ENCODE data around the gene ACP2.
"Not testable (repeated sequence)": the region's sequence is repeated elsewhere in the genome, so short reads cannot be mapped to it uniquely, and the experiment has no call there.

The ACP2 gene

DNA sequence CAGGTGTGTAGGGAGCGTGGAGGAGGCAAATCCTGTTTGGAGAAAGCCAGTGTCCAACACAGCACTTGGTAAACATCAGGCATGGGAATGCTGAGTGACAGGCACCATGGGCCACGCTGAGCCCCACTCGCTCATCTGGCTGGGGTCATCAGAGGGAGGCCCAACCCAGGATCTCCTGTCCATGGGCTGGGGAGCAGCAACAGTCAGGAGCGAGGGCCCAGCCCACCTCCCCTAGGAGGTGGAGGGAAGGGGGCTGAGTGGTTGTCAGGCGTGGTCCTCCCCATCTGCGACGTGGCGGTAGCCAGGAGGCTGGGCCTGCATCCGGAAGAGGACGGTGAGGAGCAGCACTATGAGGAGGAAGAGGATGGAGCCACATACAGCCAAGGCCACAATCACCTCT is 8.8 kb downstream of the ACP2 start:
- DNase-seq: no peak

DNA sequence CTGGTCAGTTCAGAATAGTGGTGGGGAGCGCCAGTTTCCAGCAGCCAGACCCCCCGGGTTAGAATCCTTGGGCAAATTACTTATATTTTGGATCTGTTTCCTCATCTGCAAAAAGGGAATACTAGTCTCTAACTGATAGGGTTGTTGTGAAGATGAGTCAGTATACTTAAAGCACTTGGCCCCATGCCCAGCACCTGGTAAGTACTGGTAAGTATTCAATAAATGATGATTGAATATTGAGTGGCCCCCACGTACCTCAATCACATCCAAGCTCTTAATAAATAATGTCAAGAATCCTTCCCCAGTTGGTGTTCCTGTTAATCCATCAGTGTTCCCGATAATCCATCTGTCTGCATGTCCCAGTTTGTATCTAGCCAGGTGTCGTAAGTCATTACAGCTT is 12.1 kb downstream of the ACP2 start:
- no peak for DNase-seq

DNA sequence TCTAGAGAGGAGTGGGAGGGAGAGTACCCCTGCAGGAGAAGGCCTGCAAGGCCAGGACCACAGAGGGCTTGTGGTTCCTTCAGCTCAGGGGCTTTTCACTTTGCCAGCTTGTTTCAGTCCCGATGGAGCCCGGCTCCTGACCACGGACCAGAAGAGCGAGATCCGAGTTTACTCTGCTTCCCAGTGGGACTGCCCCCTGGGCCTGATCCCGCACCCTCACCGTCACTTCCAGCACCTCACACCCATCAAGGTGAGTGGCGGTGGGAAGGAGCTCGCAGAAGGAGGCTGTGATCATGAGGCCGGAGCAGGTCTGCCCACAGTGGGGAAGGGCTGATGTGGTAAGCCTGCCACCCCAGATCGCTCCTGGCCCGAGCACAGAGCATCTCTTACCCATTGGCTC is 13.5 kb downstream of the ACP2 start:
- DNase-seq: no peak

DNA sequence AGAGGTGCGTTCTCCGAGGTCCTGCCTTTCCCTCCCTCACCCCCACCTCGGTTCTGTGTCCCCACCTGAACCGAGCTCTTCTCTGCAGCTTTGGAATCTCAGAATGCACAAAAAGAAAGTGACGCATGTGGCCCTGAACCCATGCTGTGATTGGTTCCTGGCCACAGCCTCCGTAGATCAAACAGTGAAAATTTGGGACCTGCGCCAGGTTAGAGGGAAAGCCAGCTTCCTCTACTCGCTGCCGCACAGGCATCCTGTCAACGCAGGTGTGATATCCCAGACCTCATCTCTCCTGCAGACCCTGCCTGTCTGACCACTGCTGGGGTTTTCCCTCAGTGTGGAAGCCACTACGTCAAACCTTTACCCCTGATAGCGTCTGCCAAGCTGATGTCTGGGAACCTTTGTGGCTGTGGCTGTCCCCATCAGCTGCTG is 13.9 kb downstream of the ACP2 start:
- no peak for DNase-seq

DNA sequence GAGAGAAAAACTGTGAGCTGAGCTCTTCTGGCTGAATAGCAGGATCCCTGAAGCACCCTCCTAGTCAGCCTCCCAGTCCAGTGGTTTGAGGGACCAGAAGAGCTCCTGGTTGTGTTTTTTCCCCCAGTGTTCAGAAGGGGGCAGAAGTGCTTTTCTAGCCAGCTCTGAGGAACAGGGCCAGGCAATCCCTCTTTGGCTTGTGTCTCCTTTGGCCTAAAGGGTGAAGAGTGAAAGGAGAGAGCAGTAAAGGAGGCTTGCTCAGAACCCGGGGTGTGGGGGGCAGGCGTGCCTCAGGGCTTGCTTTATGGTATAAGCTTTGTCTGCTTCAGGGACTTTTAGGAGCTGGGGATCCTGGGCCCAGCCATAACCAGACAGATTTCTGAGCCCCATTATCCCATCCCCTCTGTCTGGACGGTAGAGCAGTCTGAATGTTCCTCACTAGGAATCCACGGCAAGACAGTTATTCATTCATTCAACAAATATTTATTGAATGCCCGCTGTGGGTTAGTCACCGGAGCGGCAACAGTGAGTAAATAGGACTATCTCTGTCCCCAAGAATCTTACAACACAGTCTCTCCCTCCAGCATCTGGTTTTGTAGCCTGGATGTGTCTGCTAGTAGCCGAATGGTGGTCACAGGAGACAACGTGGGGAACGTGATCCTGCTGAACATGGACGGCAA is 14.5 kb downstream of the ACP2 start:
- no peak for DNase-seq

DNA sequence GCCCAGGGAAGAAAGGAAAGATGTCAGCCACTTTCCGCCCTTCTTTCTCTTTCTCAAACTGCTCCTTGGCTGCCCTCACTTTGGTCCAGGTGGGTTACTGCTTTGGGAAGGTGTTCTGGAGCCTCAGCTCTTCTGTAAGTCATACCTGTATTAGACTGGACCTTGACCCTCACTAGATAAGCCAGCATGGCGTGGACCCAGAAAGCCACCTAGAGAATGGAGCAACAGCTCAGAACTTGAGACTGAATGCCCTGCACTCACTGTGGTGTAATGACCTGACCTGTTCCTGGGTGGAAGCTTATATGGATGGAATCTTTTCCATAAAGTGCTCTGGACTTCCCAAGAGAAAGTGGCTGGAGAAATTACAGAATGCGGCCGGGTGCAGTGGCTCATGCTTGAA is 15.6 kb downstream of the ACP2 start:
- DNase-seq: no peak

DNA sequence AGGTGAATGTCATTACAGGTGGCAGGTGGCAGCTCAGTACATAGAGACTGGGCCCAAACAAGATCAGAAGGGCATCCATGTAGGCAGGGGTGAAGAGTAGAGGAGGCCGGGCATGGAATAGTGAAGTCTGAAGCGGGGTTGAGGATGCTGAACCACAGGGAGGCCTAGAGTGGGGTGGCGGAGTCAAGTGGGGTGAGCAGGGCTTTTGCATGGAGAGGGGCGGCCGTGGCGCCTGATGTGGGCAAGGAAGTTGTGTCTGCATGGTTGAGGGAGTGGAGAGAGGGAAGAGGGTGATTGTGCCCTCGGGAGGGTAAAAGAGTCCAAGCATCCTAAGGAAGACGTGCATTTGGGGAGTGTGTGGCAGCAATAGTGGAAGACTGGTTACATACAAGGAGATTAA is 19.5 kb downstream of the ACP2 start:
- DNase-seq: no peak

DNA sequence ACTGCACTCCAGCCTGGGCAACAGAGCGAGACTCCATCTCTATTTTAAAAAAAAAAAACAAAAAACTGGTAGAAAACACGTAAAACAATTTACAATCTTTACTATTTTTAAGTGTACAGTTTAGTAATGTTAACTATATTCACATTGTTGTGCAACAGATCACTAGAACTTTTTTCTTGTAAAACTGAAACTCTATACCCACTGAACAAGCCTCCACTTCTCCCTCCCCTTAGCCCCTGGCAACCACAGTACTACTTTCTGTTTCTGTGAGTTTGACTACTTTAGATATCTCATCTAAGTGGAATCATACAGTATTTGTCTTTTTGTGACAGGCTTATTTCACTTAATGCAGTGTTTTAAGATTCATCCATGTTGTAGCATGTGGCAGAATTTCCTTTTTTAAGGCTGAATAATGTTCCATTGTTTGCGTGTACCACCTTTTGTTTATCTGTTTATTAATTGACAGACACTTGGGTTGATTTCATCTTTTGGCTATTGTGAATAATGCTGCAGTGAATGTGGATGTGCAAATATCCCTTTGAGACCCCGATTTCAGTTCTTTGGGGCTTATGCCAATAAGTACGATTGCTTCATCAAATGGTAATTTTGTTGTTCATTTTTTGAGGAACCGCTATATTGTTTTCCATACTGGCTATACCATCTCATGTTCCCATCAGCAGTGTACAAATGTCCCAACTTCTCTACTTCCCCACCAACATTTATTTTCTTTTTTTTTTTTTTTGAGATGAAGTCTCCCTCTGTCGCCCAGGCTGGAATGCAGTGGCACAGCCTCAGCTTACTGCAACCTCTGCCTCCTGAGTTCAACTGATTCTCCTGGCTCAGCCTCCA is 22.8 kb downstream of the ACP2 start:
- no peak for DNase-seq

DNA sequence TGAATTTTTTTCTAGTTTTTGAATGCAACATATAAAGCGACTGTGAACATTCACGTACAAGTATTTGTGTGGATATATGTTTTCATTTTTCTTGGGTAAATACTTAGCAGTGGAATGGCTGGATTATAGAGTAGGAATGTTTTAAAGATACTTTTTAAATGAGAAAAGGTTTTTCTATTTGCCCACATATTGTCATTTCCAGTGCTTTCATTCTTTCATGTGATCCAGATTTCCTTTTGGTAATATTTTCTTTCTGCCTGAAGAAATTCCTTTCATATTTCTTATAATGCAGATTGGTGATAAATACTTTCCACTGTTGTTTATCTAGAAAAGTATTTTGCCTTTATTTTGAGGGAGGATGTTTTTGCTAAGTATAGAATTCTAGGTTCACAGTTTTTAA is 25.9 kb downstream of the ACP2 start:
- DNase-seq: no peak

DNA sequence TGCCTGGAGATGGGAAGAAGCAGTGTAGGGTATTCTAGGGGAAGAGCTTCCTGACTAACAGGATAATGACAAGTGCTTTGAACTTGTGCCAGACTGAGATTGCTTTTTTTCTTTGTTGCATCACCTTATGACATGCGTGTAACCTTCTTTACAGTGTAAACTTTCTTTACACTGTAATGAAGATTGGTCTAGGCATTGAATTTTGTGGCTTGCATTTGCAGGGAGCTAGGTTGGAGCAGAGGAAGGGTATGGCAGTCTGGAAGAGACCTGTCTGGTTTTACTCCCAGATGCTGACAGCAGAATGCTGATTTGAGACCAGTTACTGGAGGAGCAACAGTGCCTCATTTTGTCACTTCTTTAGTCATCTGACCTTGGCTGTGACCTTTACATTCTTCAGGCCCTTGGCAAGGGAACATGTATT is 28.2 kb downstream of the ACP2 start:
- DNase-seq: no peak

DNA sequence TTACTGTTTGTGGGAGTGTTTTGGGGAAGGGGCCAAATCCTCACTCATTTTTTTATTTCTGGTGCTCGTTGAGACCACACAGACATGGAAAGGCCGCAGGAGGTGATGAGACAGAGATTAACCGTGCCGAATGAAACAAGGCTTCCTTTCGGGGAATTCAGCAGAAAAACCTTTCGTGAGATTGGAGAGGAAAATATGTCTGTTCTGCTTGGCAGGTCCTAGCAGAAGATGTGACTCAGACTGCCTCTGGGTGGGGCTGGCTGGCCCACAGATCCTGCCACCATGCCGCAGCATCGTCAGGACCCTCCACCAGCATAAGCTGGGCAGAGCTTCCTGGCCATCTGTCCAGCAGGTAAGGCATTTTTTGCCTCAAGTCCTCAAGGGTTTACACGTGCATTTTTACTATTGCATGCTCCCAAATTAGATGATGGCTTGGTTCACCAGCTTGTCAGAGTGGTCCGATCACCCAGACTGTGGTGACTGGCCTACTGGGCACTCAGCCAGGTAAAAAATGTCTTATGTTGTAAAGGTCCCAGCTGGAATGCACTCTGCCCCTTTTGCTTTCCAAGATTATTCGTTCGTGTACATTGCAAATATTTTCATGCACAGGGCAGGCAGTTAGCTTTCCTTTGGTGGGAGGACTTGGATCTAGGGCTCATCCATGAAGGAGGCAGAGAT is 32.4 kb downstream of the ACP2 start:
- DNase-seq: no peak

DNA sequence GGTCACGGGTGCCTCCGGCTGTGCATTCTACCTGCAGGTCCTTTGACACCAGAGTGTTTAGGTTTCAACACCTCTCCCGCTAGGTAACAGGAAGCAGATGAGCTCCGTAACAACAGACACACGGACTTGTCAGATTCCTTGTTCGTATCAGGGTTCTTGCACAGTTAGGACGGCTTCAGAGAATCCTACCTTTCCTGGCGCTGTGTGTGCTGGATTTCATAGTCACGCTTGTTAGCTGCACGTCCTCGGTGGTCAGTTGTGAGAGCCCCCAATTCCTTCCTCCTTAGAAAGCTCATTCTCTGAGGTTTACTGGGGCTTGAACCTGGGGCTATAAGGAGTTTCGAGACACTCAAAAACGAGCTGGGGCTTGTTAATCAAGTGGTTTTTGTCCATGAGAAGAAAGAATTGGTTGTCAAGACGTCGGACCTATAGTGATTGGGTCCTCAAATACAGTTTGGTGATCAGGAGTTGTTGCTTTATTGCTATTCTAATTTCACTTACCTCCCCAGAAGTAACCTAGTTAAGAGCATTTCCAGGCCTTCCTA is 33.2 kb downstream of the ACP2 start:
- DNase-seq: no peak

DNA sequence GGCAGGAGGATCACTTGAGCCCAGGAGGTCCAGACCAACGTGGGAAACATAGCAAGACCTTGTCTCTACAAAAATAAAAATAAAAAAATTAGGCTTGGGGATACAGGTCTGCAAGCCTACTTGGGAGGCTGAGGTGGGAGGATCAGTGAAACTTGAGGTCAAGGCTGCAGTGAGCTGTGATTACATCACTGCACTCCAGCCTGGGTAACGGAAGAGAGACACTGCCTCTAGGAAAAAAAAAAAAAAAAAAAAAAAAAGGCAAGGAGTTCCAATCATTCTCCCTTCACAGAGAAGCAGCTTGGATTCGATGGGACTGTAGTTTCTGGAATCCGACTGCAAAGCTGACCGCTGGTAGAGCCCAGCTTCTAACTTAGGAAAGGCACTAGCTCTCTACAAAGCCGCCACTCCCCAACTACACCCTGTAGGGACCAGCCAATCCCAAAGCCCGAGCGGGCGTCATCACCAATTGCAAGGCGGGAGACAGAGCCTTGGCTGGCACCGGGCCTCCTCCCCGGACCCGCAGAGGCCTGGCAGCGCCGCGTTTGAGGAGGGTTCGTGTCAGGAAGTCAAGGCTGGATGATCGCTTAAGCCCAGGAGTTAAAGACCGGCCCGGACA is 34.6 kb downstream of the ACP2 start:
- DNase-seq: peak; percentile 87

DNA sequence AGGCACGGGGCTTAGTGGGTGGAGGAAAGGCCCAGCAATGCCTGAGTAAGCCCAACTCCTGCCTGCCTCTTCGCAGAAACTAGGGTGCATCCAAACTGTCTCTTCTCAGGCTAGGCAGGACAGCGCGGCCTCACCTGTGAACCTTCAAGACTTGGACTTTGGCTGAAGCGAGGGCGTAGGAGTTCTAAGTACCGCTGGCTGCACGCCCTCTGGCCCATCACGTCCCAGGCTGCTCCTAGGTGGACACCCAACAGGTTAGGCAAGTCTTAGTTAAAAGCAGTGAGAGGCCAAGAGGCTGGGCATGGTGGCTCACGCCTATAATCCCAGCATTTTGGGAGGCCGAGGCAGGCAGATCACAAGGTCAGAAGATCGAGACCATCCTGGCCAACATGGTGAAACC is 35.7 kb downstream of the ACP2 start:
- no peak for DNase-seq

DNA sequence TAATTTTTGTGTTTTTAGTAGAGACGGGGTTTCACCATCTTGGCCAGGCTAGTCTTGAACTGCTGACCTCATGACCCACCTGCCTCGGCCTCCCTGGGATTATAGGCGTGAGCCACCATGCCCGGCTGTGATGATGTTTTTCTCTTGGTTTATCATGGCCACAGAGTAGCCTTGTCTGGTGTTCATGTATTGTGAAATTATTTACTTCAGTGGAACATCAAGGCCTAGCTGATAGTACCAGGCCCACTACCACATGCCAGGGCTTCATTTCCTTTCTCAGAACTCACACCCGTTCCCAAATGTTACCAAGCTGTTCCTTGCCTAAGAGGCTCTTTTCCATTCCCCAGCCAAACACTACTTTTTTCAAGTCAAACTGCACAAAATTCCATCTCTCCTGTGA is 40.0 kb downstream of the ACP2 start:
- DNase-seq: no peak

DNA sequence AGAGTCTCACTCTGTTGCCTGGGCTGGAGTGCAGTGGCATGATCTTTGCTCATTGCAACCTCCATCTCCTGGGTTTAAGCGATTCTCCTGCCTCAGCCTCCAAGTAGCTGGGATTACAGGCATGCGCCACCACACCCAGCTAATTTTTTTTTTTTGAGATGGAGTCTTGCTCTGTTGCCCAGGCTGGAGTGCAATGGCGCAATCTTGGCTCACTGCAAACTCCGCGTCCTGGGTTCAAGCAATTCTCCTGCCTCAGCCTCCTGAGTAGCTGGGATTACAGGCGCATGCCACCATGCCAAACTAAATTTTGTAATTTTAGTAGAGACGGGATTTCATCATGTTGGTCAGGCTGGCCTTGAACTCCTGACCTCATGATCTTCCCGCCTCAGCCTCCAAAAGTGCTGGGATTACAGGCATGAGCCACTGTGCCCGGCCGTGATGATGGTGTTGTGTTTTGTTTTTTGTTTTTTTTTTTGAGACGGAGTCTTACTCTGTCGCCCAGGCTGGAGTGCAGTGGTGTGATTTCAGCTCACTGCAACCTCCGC is 40.5 kb downstream of the ACP2 start:
- not testable (repeated sequence) for DNase-seq

DNA sequence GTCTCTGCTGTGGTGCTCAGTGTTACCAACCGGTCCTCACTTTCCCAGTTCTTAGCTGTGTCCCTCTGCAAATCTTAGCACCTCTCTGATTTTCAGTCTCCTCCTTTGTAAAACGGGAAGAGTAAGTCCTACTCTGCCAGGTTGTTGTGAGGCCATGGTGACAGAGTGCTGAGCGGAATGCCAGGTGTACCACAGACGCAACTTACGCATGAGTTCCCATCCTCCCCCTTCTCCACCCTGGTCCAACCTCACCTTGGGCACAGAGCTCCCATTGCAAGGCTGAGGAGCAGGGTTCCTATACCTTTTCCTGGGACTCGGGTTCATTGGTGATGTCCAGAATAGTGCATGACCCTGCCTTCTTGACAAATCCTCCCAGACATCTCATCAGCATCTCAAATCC is 41.2 kb downstream of the ACP2 start:
- no peak for DNase-seq

DNA sequence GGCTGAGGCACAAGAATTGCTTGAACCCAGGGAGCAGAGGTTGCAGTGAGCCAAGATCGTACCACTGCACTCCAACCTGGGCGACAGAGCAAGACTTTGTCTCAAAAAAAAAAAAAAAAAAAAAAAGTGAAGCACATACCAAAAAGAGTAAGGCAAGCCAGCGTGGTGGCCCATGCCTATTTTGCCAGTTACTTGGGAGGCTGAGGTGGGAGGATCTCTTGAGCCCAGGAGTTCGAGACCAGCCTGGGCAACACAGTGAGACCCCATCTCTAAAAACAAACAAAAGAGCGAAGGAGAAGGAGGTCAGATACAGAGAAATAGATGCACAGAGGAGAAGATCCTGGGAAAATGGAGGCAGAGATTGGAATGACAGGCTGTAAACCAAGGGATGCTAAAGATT is 42.0 kb downstream of the ACP2 start:
- not testable (repeated sequence) for DNase-seq

DNA sequence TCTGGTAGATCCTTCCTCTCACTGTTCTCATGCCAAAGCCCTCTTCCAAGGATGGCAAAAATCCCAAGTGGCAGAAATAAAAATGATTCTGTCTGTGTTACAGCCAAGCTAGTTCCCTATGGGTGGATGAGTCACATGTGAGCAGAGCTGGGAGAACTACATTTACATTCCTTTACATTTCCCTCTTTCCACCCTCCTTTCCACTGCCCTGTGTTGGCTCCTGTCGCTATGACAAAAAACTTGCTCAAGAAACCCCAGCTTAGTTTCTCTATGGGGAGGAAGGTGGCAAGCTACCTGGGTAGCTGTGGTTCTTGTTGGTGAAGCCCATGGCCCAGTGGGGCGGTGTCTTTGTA is 44.0 kb downstream of the ACP2 start:
- DNase-seq: no peak

DNA sequence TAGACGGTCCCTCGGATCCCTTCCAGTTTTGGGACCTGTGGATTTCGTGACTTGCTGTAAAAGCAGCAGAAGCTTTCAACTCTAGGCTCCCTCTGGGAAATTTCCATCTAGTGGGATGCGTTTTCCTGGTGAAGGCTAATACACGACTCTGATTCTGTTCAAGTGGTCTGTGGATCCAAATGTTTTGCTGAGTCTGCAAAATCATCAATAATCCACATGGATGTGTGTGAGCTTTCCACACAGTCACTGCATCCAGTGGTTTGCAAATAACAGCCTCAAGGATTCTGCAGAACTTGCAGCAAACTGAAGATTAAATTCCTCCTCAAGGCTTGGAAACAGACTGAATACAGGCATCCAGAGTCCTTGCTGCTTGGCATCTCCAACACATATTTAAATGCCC is 46.0 kb downstream of the ACP2 start:
- no peak for DNase-seq

DNA sequence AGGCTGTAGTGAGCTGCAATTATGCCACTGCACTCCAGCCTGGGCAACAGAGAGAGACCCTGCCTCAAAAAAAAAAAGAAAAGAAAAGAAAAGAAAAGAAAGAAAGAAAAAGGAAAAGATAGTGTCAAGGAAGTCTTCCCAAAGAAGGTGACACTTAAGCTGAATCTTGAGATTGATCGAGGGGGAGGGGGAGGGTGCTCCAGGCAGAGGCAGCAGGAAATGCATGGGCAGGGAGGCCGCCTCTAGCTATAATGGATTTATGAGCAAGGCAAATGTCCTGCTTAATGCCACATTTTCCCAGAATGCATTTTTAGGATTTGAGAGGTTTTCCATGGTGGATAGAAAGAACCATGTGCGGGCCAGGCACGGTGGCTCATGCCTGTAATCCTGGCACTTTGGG is 47.6 kb downstream of the ACP2 start:
- no peak for DNase-seq

DNA sequence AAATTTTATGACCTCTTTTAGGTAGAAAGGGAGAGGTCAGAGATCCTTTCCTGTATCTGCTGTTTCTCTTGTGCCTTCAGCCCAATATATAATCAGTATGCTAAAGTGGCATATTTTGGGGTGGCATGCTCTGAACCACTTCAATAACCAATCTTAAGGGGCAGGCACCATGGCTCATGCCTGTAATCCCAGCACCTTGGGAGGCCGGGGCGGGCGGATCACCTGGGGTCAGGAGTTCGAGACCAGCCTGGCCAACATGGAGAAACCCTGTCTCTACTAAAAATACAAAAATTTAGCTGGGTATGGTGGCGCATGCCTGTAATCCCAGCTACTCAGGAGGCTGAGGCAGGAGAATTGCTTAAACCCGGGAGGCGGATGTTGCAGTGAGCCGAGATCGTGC is 50.5 kb downstream of the ACP2 start:
- DNase-seq: not testable (repeated sequence)

DNA sequence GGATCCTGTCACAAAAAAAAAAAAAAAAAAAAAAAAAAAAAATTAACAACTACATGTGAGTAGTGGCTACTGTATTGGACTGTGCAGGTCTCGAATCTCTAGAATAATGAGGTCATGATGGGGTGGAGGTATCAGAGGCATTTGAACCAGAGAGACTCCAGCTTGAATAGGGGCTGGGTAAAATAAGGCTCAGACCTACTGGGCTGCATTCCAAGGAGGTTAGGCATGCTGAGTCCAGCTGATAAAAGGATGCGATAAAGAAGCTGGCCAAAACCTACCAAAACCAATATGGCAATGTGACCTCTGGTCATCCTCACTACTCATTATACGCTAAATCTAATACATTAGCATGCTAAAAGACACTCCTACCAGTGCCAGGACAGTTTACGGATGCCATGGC is 56.5 kb downstream of the ACP2 start:
- no peak for DNase-seq

Data from NCI-H2171 (cell line).